Nephron (organoid): Measurements from ENCODE around the gene GIT2.

Experiments used
- H3K27ac Mint-ChIP-seq, 3 experiments: 2 replicates each; pipeline ENCODE4 v1.8.0; 2020; ENCODE audit warnings: mixed read lengths in 3 of 3, mild to moderate bottlenecking in 2 of 3, moderate library complexity in 1 of 3
- H3K27me3 Mint-ChIP-seq: 2 replicates; pipeline ENCODE4 v1.8.0; 2021; ENCODE audit warnings: low read depth, mild to moderate bottlenecking, moderate library complexity, mixed read lengths
- H3K36me3 Mint-ChIP-seq: 2 replicates; pipeline ENCODE4 v1.8.0; 2020; ENCODE audit warnings: low read depth, mixed read lengths
- H3K4me1 Mint-ChIP-seq: 2 replicates; pipeline ENCODE4 v1.8.0; 2020; ENCODE audit warnings: mixed read lengths
- H3K4me3 Mint-ChIP-seq, 3 experiments: 2 replicates each; pipeline ENCODE4 v1.8.0; 2020; ENCODE audit warnings: mild to moderate bottlenecking in 3 of 3, mixed read lengths in 3 of 3, moderate library complexity in 2 of 3
- H3K9me3 Mint-ChIP-seq: 2 replicates; pipeline ENCODE4 v1.8.0; 2020; ENCODE audit warnings: mixed read lengths
- TF ChIP-seq, protein P1 (sequence below), 3 experiments: fragments of 200-600 bp; sonication (generic); IDR thresholded peaks; one replicate each; pipeline ENCODE4 v1.5.0; 2021; ENCODE audit warnings: antibody characterized with exemption in 3 of 3; ENCODE audit not compliant: unreplicated experiment in 3 of 3

GIT2 gene

DNA sequence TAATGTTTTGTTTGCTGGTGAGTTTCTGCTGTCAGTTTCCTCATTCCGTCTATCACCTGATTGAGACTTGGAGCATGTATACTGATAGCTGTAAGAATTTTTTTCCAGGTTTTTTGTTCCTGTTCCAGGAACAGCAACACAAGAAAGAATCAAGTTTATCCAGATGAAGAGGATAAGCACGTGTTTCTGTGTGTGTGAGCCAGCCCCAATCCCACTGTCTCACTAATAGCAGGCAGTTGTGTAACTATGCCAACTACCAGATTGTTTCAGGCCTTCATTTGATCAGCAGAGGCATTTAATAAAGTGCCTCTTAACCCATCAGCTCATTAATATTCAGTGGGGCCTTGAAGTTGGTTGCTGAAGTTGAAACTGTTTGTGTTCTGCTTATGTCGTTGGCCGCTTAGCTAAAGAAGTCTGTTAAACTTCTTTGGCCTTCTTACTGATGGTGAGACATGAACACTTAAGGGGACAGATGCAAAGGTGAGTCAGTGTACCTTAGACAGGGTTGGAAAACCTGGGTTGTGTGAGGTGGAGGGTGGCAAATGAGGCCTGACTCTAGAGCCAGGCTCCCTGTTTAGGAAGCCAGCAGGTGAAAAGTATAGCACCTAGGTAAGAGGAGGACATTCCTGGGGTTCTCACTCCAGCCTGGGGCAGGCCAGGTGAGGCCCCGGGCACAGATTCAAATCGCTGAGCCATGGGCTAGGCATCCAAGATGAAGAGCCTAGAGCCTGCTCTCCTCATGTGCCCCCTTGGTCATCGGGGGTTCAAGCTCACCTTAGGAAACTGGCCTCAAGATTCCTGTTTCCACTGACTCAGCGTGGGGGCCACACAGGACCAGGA lies 6.7 kb upstream of the GIT2 start:
- peaks cover 25% of the 10 kb centered on the region for H3K4me1 Mint-ChIP-seq
- peak overlapping the region; percentile 27 to 44 (median 30) for H3K4me3 Mint-ChIP-seq
- no peaks in the 10 kb centered on the region for H3K27me3 Mint-ChIP-seq
- H3K27ac Mint-ChIP-seq = peak overlapping the region in 1 of 3 experiments; percentile 3
- no peaks in the 10 kb centered on the region for H3K36me3 Mint-ChIP-seq
- H3K9me3 Mint-ChIP-seq = no peaks in the 10 kb centered on the region
- TF ChIP-seq, protein P1, sequence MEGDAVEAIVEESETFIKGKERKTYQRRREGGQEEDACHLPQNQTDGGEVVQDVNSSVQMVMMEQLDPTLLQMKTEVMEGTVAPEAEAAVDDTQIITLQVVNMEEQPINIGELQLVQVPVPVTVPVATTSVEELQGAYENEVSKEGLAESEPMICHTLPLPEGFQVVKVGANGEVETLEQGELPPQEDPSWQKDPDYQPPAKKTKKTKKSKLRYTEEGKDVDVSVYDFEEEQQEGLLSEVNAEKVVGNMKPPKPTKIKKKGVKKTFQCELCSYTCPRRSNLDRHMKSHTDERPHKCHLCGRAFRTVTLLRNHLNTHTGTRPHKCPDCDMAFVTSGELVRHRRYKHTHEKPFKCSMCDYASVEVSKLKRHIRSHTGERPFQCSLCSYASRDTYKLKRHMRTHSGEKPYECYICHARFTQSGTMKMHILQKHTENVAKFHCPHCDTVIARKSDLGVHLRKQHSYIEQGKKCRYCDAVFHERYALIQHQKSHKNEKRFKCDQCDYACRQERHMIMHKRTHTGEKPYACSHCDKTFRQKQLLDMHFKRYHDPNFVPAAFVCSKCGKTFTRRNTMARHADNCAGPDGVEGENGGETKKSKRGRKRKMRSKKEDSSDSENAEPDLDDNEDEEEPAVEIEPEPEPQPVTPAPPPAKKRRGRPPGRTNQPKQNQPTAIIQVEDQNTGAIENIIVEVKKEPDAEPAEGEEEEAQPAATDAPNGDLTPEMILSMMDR (IDR thresholded peaks at IDR 0.05; ENCODE audit: unreplicated experiment in 3 of 3) = no peak

GRCh38 chr12:110001596-110001995 lies 5.4 kb upstream of the GIT2 start:
- Mint-ChIP-seq H3K27me3 (no peaks in the 10 kb centered on the region), H3K27ac (no peak overlapping the region), H3K4me3 (peak overlapping the region in 2 of 3 experiments; percentile 99), H3K36me3 (no peaks in the 10 kb centered on the region), H3K9me3 (no peaks in the 10 kb centered on the region), H3K4me1 (peaks cover 33% of the 10 kb centered on the region)
- TF ChIP-seq, protein P1 (IDR thresholded peaks at IDR 0.05; ENCODE audit: unreplicated experiment in 3 of 3) = no peak

- no peaks in the 10 kb centered on the region for H3K27me3 Mint-ChIP-seq
Measured at GRCh38 chr12:109999983-110000505, 3.9 kb upstream of the GIT2 start.

DNA sequence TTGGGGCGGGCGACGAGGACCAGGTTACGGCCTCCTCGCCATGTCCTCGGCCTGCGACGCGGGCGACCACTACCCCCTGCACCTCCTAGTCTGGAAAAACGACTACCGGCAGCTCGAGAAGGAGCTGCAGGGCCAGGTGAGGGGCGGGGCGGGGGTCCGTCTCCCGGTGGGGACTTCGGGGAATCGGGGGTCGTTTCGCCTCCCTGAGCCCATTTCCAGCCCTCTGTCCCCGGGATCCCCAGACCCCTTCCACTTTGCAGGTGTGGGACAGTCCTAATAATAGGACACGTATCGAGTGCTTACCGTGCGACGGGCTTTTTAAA lies 3.4 kb upstream of the GIT2 start:
- Mint-ChIP-seq H3K36me3 (no peaks in the 10 kb centered on the region), H3K4me1 (peaks cover 47% of the 10 kb centered on the region), H3K27me3 (no peaks in the 10 kb centered on the region), H3K4me3 (peak overlapping the region; percentile 99 to 100 (median 99)), H3K27ac (peak overlapping the region; percentile 90 to 97 (median 94)), H3K9me3 (no peaks in the 10 kb centered on the region)
- TF ChIP-seq, protein P1 (IDR thresholded peaks at IDR 0.05; ENCODE audit: unreplicated experiment in 3 of 3) = no peak

More at GRCh38 chr12:109999983-110000505, 3.9 kb upstream of the GIT2 start:
- Mint-ChIP-seq H3K4me1 (peaks cover 42% of the 10 kb centered on the region), H3K36me3 (no peaks in the 10 kb centered on the region), H3K9me3 (no peaks in the 10 kb centered on the region), H3K27ac (peak overlapping the region; percentile 90 to 97 (median 94)), H3K4me3 (peak overlapping the region; percentile 99 to 100 (median 99))
- TF ChIP-seq, protein P1 (IDR thresholded peaks at IDR 0.05; ENCODE audit: unreplicated experiment in 3 of 3) = no peak

DNA sequence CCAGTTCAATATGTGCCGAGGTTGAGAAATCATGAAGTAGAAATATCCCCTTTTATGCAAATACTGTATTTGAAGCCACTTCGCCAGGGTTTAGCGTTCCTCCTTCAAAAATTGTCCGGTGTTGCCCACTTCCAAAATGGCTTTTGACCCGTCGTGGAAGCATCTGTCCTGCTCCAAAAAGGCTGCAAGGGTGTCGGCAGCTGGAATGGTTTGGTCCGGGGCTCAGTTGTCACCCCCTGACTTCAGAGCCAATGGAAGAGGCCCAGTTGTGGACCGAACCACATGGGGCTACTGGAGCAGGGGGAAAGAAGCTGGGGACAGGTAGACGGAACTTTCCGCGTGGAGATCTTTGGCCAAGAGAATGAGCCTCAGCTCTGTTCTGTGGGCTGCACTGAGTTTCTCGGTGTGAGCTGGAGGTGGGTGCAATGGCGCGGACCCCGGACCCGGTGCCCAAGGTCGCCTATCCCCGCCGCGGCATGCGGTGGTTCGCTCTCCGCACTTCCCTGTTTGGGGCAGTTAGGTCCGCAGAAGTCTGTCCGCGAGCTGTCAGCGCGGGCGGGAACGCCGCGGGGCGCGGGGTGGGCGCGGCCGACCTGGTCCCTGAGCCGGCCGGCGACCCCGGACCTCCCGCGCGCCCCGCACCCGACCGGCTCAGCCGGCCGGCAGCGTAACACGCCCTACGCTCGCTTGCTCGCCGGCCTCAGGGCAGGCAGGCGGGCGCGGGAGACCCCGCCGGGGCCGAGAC lies 2.9 kb upstream of the GIT2 start, which contains the start of gene ANKRD13A:
Gene ANKRD13A (plus strand): TSS at position 527 of the 745 bp plus-strand sequence. CDS start 259 bp downstream, outside the sequence.
- Mint-ChIP-seq H3K4me3 (peak within 1 kb of the TSS; percentile 99 to 100 (median 99)), H3K36me3 (no peaks in the 10 kb centered on the region), H3K27ac (peak within 1 kb of the TSS; percentile 98 to 100 (median 99)), H3K4me1 (peaks cover 52% of the 10 kb centered on the region), H3K27me3 (no peaks in the 10 kb centered on the region), H3K9me3 (no peaks in the 10 kb centered on the region)
- TF ChIP-seq, protein P1 (IDR thresholded peaks at IDR 0.05; ENCODE audit: unreplicated experiment in 3 of 3) = no peak
